NOMO-1 treated with dmso at 0.1 percent for 144 hours (cell line): ENCODE results near the gene ANKRD34C.
"Not testable (repeated sequence)": the region's sequence is repeated elsewhere in the genome, so short reads cannot be mapped to it uniquely, and the experiment has no call there.

Experiments used
- DNase-seq: peaks from one replicate; lab custom pipeline; 2025; ENCODE audit not compliant: unreplicated experiment; lab: John Stamatoyannopoulos, UW

ANKRD34C gene

GRCh38 chr15:79310985-79311900, 28.7 kb downstream of the ANKRD34C start, which contains the start of gene TMED3:
Gene TMED3 (plus strand): TSS chr15:79311112. CDS start chr15:79311250, 138 bp downstream.
- DNase-seq, result peak; percentile 89

- DNase-seq, result no peak
These were observed 29.5 kb downstream of the ANKRD34C start for GRCh38 chr15:79311901-79312553.

- DNase-seq, result no peak
These were observed 31.7 kb downstream of the ANKRD34C start for GRCh38 chr15:79314186-79314585.

GRCh38 chr15:79314811-79315210, 32.3 kb downstream of the ANKRD34C start:
- DNase-seq, result no peak

- no peak for DNase-seq
These were observed 33.3 kb downstream of the ANKRD34C start for GRCh38 chr15:79315623-79316328.

- DNase-seq, result no peak
These were observed 34.3 kb downstream of the ANKRD34C start for GRCh38 chr15:79316864-79317263.

GRCh38 chr15:79319973-79320372, 37.5 kb downstream of the ANKRD34C start:
- not testable (repeated sequence) for DNase-seq

- no peak for DNase-seq
These were observed 39.4 kb downstream of the ANKRD34C start for GRCh38 chr15:79321876-79322275.

GRCh38 chr15:79322306-79322705, 39.8 kb downstream of the ANKRD34C start:
- DNase-seq, result no peak

- DNase-seq, result no peak
These were observed 40.4 kb downstream of the ANKRD34C start for GRCh38 chr15:79322945-79323344.

- DNase-seq, result no peak
These were observed 46.7 kb downstream of the ANKRD34C start for GRCh38 chr15:79329171-79329611.
